Fibroblast of pulmonary artery (primary cell): ENCODE results near the gene GPR62.

Experiments
- DNase-seq: peaks from one replicate; pipeline ENCODE4 v3.0.0-alpha.2; 2010; ENCODE audit warnings: low read depth
- H3K4me3 ChIP-seq: replicated peaks from 2 replicates; pipeline ENCODE4 v1.5.1; 2011; ENCODE audit warnings: low read depth, mild to moderate bottlenecking, control low read depth, low read length, moderate library complexity
- TF ChIP-seq, protein P1 (sequence below): IDR thresholded peaks from 2 replicates; pipeline ENCODE4 v1.5.1; 2011; ENCODE audit warnings: mild to moderate bottlenecking, control low read depth, low read length, inconsistent platforms; ENCODE audit errors: missing control alignments

The GPR62 gene

DNA sequence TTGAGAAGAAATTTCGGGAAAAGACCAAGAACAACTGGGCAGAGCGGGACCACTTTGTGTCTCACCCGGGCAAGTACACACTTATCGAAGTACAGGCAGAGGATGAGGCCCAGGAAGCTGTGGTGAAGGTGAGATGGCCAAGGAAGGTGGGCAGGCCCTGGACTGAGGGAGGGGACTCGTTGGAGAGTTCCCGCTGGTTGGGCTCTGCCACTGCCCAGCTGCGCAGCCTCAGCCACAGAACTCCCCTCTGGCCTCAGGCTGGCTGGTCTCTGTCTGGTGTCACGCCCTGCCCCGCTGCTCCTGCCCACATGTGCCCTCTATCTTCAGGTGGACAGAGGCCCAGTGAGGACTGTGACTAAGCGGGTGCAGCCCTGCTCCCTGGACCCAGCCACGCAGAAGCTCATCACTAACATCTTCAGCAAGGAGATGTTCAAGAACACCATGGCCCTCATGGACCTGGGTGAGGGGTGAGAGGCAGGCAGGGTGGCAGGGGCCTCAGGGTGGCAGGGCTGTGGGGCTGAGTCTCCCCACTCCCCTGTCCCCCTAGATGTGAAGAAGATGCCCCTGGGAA lies 10.6 kb upstream of the GPR62 start:
- TF ChIP-seq, protein P1, sequence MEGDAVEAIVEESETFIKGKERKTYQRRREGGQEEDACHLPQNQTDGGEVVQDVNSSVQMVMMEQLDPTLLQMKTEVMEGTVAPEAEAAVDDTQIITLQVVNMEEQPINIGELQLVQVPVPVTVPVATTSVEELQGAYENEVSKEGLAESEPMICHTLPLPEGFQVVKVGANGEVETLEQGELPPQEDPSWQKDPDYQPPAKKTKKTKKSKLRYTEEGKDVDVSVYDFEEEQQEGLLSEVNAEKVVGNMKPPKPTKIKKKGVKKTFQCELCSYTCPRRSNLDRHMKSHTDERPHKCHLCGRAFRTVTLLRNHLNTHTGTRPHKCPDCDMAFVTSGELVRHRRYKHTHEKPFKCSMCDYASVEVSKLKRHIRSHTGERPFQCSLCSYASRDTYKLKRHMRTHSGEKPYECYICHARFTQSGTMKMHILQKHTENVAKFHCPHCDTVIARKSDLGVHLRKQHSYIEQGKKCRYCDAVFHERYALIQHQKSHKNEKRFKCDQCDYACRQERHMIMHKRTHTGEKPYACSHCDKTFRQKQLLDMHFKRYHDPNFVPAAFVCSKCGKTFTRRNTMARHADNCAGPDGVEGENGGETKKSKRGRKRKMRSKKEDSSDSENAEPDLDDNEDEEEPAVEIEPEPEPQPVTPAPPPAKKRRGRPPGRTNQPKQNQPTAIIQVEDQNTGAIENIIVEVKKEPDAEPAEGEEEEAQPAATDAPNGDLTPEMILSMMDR = no peak
- H3K4me3 ChIP-seq = no peak overlapping the region
- no peak for DNase-seq

DNA sequence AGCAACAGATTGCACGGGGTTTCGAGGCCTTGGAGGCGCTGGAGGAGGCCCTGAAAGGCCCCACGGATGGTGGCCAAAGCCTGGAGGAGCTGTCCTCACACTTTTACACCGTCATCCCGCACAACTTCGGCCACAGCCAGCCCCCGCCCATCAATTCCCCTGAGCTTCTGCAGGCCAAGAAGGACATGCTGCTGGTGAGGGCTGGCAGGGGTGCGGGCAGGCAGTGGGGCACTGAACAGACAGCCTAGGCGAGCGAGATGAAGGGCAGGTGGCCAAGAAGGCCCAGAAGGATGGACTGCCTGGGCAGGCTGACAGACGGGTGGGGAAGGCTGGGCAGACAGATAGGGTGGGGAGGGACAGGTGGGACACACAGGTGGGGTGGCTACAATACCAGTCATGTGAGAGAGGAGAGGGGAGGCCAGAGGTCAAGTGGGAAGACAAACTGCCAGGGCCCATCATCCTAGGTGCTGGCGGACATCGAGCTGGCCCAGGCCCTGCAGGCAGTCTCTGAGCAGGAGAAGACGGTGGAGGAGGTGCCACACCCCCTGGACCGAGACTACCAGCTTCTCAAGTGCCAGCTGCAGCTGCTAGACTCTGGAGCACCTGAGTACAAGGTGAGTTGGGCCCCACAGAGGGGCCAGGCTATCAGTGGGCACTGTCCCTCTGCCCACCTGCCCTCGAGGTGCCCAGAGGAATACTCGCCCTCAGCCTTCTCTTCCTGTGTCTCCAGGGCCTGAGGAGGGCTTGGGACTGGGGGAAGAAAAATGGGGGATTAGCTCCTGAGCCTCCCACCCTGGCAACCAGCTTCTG lies 9.9 kb upstream of the GPR62 start:
- DNase-seq = no peak
- no peak overlapping the region for H3K4me3 ChIP-seq
- TF ChIP-seq, protein P1 = no peak

DNA sequence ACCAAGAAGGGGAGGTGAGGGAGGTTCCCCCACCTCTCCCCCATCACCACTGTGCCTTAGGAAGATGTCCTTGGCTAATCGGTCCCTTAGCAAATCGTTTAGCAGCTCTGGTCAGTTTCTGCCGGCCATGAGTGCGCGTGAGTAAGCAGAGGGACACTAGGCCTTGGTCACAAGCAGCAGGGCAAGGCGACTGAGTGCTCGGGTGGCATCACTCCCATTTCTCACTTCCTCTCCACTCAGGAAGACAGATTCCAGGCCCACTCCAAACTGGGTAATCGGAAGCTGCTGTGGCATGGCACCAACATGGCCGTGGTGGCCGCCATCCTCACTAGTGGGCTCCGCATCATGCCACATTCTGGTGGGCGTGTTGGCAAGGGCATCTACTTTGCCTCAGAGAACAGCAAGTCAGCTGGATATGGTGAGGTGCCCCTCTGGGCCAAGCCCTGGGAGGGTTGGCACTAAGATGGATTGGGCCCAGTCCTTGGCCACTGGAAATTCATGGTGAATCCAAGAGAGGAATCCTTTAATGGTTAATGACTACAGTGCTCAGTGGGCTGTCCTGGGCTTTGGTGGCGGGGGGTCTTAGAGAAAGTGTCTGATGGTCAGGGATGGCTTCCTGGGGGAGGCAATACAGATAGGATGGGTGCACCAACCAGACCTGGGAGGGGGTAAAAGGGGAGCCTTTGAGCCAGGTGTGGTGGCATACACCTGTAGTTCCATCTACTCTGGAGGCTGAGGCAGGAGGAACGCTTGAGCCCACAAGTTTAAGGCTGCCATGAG lies 9.1 kb upstream of the GPR62 start:
- no peak overlapping the region for H3K4me3 ChIP-seq
- TF ChIP-seq, protein P1 = no peak
- DNase-seq = no peak

DNA sequence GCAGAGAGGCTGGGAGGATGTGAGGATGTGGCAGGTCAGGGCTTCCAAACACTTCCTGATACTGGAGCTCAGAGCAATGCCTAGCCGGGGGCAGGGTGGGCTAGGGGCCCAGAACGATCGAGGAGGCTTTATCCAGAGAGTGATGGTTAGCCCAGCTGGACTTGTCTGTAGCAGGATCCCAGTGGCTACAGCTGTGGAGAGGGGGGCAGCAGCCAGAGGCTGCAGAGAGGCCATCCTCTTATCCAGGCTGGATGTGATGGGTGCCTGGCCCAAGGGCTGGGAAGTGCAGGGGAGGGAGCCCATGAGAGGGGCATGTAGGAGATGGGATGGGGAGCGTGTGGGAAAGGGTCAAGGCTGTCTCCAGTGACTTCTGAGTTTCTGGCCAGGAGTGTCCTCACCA lies 8.4 kb upstream of the GPR62 start:
- H3K4me3 ChIP-seq = no peak overlapping the region
- TF ChIP-seq, protein P1 = no peak
- DNase-seq = no peak

DNA sequence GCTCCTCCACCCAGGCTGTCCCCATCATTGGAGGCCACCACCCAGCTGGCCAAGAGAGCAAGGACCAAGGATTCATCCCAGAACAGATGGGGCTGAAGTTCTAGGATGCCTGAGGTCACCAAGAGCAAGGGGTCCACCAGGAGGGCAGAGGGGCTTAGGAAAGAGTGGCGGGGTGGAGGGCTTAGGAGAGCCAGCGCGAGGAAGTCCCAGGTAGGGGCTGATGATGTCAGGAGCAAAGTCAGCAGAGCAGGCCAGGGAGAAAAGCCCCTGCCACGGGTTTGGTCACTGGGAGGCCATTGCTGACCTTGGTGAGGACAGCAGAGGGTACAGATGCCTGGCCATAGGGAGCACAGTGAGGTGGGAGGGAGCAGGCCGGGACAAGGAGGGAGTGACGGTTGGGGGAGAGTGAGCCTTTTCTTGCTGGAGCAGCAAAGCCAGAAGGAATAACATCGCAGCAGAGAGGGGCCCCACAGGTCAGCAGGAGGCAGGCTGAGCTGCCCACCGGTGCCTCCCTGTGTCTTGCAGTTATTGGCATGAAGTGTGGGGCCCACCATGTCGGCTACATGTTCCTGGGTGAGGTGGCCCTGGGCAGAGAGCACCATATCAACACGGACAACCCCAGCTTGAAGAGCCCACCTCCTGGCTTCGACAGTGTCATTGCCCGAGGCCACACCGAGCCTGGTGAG lies 7.8 kb upstream of the GPR62 start:
- TF ChIP-seq, protein P1 = no peak
- no peak overlapping the region for H3K4me3 ChIP-seq
- no peak for DNase-seq

DNA sequence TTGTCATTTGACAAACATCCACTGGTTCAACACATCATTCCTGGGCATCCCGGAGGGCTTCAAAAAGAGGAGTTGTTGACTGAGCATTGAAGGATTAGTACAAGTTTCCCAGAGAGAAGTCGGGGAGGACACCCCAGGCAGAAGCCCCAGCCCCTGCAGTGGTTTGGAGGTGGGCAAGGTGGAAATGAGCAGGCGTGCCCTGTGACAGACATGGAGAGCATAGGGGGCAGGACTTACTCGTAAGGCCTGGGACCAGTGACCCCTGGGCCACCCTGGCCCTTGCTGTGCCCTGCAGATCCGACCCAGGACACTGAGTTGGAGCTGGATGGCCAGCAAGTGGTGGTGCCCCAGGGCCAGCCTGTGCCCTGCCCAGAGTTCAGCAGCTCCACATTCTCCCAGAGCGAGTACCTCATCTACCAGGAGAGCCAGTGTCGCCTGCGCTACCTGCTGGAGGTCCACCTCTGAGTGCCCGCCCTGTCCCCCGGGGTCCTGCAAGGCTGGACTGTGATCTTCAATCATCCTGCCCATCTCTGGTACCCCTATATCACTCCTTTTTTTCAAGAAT lies 7.1 kb upstream of the GPR62 start:
- TF ChIP-seq, protein P1 = no peak
- no peak for DNase-seq
- no peak overlapping the region for H3K4me3 ChIP-seq
